Mesenteric fat pad (tissue), 1 donor: ENCODE results near the gene SYNE4. TPM values are rescaled to one million over a fixed set of nuclear protein-coding genes. Genes with fewer than 3 reads are reported as not detected.

Experiments
- DNase-seq: peaks from one replicate; pipeline ENCODE4 v3.0.0-alpha.2; 2020; ENCODE audit warnings: low spot score
- total RNA-seq: library from RNA; stranded (reverse); fragmentation: NEBNext Ultra II Directional; extraction: Animal tissue kit (Norgen Biotek cat#: 25700); gene quantifications from one replicate; pipeline ENCODE4 v1.2.1, GENCODE V29; 2021
- donor health status: DM: yes; HTN: yes; CAD: no.

The SYNE4 gene
- total RNA-seq, 1 donor from 2014 or later: not detected

DNA sequence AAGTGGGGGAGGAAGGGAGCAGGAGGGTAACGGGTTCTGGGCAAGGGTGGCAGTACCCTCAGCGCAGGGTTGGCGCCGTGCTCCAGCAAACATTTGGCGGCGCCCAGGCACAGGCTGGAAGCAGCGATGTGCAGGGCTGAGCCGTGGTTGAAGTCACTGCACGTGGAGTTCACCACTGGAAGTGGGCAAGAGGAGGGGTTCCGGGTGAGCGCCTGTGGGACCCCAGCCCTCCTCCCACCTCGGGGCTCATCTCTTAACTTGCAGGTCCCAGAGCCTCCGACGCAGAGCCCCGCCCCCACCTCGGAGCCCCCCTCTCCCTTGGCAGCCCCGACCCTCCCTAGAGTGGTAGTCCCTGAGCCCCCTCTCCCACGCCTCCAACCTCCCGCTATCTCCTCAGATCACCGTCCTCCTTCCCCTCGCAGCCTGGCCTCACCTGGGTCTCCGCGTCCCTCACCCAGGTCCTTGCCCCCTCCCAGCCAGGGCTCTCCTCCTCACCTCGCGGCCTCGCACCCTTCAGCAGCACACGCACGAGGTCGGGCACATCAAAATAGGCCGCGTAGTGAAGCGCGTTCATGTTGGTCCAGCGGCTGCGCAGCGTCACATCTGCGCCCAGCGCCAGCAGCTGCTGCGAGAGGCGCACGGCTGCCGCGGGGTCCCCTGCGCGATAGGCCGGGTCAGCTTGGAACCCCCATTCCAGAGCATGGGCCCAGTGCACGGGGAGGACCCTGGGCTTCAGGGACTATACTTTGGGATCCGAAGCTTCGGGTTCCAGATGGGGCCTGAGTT, 17.7 kb upstream of the SYNE4 start:
- DNase-seq: no peak

DNA sequence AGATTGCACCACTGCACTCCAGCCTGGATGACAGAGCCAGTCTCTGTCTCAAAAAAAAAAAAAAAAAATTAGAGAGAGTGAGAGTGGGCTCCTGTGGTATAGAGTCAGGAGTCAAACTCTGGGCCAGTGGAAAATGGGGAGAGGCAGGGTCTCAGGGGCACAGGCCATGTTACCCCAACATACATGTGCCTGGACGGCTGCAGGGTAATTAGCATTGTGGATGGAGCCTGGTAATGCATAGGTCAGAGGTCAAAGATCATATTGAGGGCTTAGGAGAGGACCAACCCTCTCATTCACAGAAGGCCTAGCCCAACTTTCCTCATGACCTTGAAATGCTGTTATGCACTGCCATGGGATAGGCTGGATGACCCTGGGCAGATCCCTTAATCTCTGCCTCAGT, 16.9 kb upstream of the SYNE4 start:
- DNase-seq: no peak

DNA sequence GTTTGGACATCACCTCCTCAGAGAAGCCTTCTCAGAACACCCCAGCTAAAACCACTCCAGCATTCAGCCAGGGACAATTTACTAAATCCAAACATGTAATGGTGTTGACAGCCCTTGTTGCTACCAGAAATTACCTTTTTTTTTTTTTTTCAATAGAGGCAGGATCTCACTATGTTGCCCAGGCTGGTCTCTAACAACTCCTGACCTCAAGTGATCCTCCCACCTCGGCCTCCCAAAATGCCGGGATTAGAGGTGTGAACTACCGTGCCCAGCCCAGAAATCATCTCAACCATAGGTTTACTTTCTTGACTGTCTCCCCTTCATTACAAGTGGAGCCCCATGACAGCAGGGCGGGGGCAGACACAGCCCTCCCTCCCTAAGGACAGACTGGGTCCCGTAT, 14.8 kb upstream of the SYNE4 start:
- DNase-seq: no peak

- no peak for DNase-seq
Measured at GRCh38 chr19:36019061-36019670, 10.6 kb upstream of the SYNE4 start.

DNA sequence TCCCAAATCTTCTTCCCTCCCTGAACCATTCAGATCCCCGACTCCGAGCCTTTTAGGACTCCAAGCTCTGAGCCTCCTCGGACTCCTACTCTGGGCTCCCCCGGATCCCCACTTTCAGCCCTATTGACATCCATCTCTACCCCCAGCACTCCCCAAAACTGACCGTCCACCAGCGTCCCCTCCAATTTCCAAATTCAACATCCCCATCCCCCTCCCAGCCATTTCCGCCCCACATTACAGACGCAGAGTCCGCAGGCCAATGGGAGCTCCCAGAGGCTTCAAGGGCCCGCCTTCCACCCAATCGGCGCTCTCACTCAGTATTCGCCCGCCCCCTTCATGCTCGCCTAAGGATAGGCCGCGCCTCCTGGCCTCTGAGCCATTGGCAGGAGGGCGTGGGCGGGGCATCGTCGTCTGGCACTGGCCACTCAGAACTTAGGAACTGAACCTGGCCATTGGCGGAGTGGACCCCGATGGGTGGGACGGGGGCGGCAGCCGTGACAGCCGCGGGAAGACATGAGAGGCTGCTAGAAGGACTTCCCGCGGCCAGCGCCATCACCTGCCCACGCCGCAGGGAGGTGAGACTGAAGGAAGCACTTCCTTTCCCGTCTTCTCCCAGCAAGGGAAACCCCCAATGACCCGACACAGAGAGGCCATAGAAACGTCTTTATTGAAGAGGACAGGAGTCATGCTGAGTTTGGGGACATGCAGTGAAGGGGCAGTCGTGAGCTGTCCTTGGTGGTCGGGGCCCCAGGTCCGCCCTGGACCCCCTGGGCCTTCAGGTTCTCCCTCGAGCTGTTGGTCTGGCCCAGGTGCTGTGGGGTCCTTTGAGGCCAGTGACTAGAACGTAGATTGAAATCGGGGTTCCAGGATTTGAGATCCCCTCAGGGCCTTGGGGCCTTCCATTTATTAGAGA, 5.7 kb upstream of the SYNE4 start, which contains the start of gene ALKBH6:
TSS of gene ALKBH6 (minus strand) at position 202 of the 913 bp plus-strand sequence. CDS start 816 bp downstream, outside the sequence.
- peak; percentile 100 for DNase-seq

DNA sequence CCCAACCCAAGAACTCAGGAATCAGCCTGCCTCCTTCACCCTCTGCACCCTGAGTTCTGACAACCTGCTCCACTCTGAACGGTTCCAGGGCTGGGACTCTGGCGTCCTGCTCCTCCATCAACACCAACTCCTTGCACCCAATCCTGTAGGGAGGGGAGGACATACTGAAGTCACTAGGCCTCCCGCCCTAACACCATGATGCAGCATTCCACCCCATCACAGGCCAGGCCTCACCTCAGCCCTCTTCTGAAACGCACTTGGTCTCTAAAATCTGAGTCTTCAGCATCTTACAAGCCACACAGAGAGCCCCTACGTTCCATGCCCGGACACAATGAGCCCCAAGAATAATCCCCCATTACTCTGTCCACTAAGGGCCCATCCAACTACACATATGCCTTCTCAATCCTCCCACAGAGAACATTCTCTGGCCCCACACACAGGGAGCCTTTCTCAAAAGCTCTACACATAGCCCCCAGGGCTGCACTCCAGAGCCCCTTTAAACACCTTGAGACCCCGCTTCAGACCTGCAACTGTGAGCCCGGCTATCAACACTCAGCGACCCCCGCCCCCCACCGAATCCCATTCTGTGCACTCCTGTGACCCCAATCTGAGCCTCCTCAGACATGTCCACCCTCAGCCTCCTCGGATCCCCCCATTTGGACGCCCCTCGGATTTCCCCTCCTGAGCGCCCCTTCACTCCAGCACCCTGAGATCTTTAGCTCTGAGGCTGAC, 4.8 kb upstream of the SYNE4 start:
- no peak for DNase-seq

DNA sequence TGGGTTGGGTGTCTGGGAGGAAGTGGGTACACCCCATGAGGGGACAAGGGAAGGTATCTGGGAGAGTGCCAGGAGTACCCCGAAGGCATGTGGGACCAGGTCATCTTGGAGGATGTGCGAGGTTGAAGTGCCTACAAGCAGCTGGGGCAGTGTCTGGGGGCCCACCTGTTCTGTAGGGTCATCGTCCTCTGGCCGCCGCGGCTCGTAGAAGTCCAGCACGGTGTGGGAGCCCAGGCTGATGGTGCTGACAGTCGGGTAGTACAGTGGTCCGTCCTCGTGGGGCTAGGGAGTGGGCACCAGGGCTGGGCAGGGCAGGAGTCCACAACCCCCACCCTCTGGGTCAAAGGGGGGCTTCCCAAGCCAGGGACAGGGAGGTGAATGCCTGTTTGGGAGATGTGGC, 1.8 kb upstream of the SYNE4 start:
- DNase-seq: no peak

- DNase-seq: no peak
Measured at GRCh38 chr19:36009633-36010379, 1.2 kb upstream of the SYNE4 start.

GRCh38 chr19:36009220-36009619, 607 bp upstream of the SYNE4 start:
- no peak for DNase-seq

DNA sequence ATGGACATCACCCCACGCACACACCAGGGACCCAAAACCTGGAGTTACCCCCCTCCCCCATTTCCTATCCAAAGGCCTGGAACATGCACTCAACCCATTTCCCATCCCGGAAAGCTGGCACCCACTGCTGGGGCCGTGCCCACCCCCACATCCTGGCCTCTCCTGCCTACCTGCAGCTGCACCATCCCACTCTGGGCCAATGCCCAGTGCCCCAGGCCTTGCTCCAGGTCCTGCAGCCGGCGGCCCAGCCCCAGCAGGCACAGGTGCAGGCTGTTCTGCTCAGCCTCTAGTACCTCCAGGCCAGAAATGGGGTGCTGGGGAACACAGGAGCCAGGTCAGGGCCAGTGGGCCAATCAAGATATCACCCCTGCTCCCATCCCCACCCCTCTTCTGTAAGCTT, 1.7 kb downstream of the SYNE4 start:
- DNase-seq: no peak

- DNase-seq: no peak
Measured at GRCh38 chr19:36003284-36003683, 5.3 kb downstream of the SYNE4 start.

GRCh38 chr19:36001605-36002004, 7.0 kb downstream of the SYNE4 start:
- no peak for DNase-seq

DNA sequence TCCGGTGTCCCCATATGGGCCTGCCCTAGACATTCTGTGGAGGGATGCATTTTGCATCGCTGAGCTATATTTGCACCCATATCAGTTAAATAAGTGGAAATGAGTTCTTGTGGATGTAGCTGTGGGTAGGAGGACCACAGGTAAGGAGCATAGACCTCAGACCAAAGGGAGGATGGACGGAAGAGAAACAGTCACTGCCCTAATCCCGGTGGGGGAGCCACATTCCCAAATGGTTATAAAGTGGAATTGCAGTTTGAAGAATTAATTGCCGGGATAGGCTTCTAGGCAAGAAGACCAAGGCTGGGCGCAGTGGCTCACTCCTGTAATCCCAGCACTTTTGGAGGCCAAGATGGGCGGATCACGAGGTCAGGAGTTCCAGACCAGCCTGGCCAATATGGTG, 11.8 kb downstream of the SYNE4 start:
- no peak for DNase-seq

DNA sequence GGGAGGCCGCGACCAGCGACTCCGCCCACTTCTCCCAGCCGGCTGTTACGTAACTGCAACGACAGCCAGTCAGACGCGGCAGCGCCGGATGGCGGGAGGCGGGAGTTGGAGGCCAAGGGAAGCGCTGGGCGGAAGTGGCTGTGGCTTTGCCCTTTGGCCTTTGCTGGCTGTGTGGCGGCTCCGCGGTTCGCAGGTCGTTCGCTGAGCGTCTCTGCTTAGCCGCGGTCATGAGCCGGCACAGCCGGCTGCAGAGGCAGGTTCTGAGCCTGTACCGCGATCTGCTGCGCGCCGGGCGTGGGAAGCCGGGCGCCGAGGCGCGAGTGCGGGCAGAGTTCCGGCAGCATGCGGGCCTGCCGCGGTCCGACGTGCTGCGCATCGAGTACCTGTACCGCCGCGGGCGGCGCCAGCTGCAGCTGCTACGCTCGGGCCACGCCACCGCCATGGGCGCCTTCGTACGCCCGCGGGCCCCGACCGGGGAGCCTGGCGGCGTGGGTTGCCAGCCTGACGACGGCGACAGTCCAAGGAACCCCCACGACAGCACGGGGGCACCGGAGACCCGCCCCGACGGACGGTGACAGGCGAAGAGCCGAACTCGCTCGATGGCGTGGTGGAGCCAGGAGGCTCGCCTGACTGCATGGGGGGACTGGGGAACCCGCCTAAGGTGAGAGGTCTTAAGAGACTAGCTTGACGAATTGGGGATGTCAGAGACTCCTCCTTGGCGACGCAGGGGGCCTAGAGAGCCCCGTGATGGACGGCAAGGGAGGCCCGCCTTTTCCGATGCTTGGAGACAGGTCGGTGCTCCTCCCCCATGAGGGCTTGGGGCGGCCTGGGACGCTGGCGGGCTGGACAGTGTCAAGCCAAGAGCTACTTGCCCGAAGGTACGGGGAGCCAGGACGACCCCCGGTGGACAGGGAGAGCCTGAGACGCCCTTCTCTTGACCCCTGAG, 13.3 kb downstream of the SYNE4 start, which contains the start of gene SDHAF1:
TSS of gene SDHAF1 (plus strand) at position 141 of the 946 bp plus-strand sequence. CDS start at position 228, 87 bp downstream.
- peak; percentile 99 for DNase-seq

DNA sequence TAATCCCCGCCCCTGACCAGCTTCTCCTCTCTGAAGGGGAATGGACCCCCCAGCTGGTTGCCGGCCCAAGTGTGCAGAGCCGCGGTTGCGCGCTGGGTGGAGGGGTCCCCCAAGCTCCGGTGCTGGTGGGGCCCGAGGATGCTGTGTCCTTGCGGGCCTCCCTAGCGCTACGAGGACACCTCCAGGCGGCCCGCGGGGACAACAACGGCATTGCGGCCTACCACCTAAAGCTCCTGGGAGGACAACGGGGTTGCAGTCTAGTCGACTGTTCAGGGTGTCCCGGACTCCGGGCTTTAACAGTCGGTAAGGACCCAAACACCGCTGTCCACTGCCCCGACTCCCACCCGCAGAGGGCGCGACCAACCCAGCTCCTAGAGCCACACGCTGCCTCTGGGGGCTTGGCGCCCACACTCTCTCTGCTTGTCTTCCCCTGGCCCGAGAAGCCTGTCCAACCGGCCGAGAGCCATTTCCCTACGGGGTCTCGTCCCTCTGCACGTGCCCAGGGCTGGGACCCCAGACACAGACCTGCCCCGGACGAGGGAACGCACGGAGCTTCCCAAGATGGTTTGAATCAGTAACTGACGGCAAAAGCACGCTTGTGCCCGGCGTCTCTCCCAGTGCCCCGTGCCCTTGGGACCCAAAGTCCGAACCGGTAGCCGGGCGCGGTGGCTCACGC, 14.6 kb downstream of the SYNE4 start:
- DNase-seq: no peak

- DNase-seq: no peak
Measured at GRCh38 chr19:35992907-35993765, 15.5 kb downstream of the SYNE4 start.

GRCh38 chr19:35991731-35992450, 16.7 kb downstream of the SYNE4 start:
- DNase-seq: no peak
